Sigmoid colon (tissue), 4 donors: ENCODE measurements around the gene S100A2.

Experiments used
- EP300 ChIP-seq, 4 donors: sonication (generic); formaldehyde crosslinking; IDR thresholded peaks; one replicate each; pipeline ENCODE4 v1.6.1; 2017; ENCODE audit warnings: antibody characterized with exemption in 4 of 4
- POLR2AphosphoS5 ChIP-seq, 4 donors: sonication (generic); formaldehyde crosslinking; IDR thresholded peaks; one replicate each; pipeline ENCODE4 v1.6.1; 2017; ENCODE audit warnings: antibody characterized with exemption in 4 of 4
- TF ChIP-seq, protein P1 (sequence below), 4 experiments: fragments of 450-650 bp in 3 of 4; fragments of 200-600 bp in 1 of 4; IDR thresholded peaks; one replicate each; pipeline ENCODE4 v1.5.1; 2016 to 2019; ENCODE audit warnings: antibody characterized with exemption in 4 of 4, mild to moderate bottlenecking in 3 of 4, moderate library complexity in 2 of 4

DNA sequence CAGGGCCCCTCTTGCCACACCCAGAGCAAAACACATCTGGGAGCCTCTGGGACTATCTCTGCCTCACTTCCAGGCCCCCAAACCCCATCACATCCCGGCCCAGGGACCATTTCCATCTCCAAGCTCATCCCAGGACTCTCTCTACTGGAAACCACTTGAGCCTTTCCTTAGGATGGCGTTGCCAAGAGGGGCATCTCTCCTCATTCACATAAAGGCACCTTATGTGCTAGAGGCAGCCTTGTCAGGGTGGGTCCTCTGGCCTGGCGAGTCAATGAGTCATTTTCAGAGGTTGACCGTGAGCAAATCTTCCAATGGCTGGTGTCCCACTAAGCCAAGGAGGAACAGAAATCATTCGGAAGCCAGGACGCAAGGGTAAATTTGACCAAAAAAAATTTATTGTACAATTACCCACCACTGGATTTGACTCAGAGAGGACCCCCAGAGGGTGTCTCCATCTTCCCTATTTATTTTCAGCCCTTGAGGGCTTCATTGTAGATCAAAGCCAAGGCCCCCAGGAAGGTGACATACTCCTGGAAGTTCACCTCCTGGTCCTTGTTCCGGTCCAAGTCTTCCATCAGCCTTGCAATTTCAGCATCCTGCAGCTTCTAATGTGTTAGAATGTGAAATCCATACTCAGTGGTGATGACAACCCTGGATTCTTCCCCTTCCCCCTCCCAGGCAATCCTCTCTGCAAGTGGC lies 31.3 kb downstream of the S100A2 start:
- TF ChIP-seq POLR2AphosphoS5 (IDR thresholded peaks at IDR 0.05) = no peak
- TF ChIP-seq, protein P1, sequence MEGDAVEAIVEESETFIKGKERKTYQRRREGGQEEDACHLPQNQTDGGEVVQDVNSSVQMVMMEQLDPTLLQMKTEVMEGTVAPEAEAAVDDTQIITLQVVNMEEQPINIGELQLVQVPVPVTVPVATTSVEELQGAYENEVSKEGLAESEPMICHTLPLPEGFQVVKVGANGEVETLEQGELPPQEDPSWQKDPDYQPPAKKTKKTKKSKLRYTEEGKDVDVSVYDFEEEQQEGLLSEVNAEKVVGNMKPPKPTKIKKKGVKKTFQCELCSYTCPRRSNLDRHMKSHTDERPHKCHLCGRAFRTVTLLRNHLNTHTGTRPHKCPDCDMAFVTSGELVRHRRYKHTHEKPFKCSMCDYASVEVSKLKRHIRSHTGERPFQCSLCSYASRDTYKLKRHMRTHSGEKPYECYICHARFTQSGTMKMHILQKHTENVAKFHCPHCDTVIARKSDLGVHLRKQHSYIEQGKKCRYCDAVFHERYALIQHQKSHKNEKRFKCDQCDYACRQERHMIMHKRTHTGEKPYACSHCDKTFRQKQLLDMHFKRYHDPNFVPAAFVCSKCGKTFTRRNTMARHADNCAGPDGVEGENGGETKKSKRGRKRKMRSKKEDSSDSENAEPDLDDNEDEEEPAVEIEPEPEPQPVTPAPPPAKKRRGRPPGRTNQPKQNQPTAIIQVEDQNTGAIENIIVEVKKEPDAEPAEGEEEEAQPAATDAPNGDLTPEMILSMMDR (IDR thresholded peaks at IDR 0.05) = no peak
- no peak for TF ChIP-seq EP300 (IDR thresholded peaks at IDR 0.05)
